AG09309 (cell line): Measurements from ENCODE around the gene OR1Q1.
"Not testable (repeated sequence)": the region's sequence is repeated elsewhere in the genome, so short reads cannot be mapped to it uniquely, and the experiment has no call there.

Source experiments
- DNase-seq: peaks from one replicate; pipeline ENCODE4 v3.0.0-alpha.2; 2010; ENCODE audit warnings: low read depth
- H3K4me3 ChIP-seq: 2 replicates; pipeline ENCODE4 v1.5.1; 2011; ENCODE audit warnings: mild to moderate bottlenecking, low read depth, low read length, moderate library complexity; ENCODE audit not compliant: control insufficient read depth
- TF ChIP-seq, protein P1 (sequence below): IDR thresholded peaks from 2 replicates; pipeline ENCODE4 v1.5.1; 2011; ENCODE audit warnings: mild to moderate bottlenecking, low read depth, low read length, inconsistent platforms; ENCODE audit not compliant: insufficient read depth, control insufficient read depth; ENCODE audit errors: missing control alignments

The OR1Q1 gene

GRCh38 chr9:122614362-122614761, at the start of gene OR1Q1:
OR1Q1 (plus strand) TSS chr9:122614738; CDS start chr9:122614738, 0 bp downstream.
- TF ChIP-seq, protein P1, sequence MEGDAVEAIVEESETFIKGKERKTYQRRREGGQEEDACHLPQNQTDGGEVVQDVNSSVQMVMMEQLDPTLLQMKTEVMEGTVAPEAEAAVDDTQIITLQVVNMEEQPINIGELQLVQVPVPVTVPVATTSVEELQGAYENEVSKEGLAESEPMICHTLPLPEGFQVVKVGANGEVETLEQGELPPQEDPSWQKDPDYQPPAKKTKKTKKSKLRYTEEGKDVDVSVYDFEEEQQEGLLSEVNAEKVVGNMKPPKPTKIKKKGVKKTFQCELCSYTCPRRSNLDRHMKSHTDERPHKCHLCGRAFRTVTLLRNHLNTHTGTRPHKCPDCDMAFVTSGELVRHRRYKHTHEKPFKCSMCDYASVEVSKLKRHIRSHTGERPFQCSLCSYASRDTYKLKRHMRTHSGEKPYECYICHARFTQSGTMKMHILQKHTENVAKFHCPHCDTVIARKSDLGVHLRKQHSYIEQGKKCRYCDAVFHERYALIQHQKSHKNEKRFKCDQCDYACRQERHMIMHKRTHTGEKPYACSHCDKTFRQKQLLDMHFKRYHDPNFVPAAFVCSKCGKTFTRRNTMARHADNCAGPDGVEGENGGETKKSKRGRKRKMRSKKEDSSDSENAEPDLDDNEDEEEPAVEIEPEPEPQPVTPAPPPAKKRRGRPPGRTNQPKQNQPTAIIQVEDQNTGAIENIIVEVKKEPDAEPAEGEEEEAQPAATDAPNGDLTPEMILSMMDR: no peak
- H3K4me3 ChIP-seq: no peak within 1 kb of the TSS
- no peak for DNase-seq

DNA sequence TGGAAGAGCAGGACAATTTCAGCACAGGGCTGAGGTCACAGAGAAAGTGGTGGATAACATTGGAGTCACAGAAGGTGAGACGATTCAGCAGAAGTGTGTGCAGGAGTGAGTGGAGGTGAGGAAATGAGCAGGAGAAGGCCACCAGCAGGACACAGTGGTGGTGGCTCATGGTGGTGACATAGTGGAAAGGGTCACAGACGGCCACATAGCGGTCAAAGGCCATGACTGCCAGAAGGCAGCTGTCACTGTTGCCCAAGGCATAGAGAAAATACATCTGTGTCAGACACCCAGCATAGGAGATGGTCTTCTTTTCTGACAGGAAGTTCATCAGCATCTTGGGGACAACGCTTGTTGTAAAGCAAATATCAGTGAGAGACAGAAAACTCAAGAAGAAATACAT, 46.6 kb upstream of the OR1Q1 start:
- no peak overlapping the region for H3K4me3 ChIP-seq
- TF ChIP-seq, protein P1: no peak
- no peak for DNase-seq

DNA sequence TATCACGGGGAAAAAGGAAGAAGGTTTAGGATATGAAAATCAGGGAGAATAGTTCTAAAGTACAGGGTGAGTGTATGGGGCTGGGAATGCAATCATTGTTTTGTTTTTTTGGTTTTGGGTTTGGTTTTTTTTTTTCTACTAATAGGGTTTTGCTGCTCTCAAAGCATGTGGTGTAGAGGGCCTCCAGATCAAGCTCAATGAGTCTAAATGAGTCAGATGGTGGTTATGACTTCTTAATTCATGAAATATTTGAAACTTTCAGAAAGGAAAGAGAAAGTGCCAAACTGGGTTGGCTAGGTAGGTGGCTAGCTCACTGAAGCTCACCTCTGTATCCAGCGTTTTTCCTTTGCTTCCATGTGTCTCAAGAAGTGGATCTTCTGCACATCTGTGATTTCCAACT, 42.1 kb upstream of the OR1Q1 start:
- no peak for DNase-seq
- H3K4me3 ChIP-seq: no peak overlapping the region
- TF ChIP-seq, protein P1: no peak

GRCh38 chr9:122579874-122580273, 34.7 kb upstream of the OR1Q1 start:
- no peak overlapping the region for H3K4me3 ChIP-seq
- no peak for DNase-seq
- TF ChIP-seq, protein P1: no peak

- H3K4me3 ChIP-seq: no peak overlapping the region
- TF ChIP-seq, protein P1: no peak
- DNase-seq: peak; percentile 24
Measured at GRCh38 chr9:122580360-122580759, 34.2 kb upstream of the OR1Q1 start.

GRCh38 chr9:122583284-122583683, 31.3 kb upstream of the OR1Q1 start, which contains the start of gene OR1L8:
OR1L8 (minus strand) TSS chr9:122583384; CDS start chr9:122568477, 14,907 bp downstream.
- H3K4me3 ChIP-seq, DNase-seq: not testable (repeated sequence)

- no peak overlapping the region for H3K4me3 ChIP-seq
- TF ChIP-seq, protein P1: no peak
- no peak for DNase-seq
Measured at GRCh38 chr9:122605691-122606090, 8.8 kb upstream of the OR1Q1 start.
